ENCODE results near the gene MROH2B.

Gene MROH2B

DNA sequence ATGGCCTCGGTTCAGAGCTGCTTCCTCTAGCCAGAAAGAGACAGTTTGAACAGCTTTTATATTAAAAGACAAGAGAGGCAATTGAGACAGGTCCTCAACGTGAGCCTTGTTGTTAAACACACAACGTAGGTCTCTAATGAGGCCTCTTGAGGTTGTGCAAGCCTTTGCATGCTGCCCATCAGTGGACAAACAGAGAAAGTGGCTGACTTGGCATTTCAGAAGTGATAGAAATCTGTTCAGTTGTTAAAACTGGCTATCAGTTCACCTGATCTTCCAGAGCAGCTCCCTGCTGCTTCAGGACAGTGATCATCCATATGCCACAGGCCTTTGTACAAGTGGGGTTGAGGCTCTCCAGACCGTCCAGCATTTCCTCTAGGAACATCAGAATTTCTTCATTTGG, 58.8 kb downstream of the MROH2B start:
- Histone ChIP-seq H3K4me2 (ENCODE audit: low read length) (no peak overlapping the region), H3K4me1 (ENCODE audit: control insufficient read depth, insufficient read depth, low read length) (peaks cover 16% of the 10 kb centered on the region), H3K4me3 (ENCODE audit: low read length) (no peak overlapping the region), H3K9me3 (replicated peaks; ENCODE audit: low read length) (no peaks in the 10 kb centered on the region), H3K27me3 (ENCODE audit: control insufficient read depth, insufficient read depth, low read length) (no peaks in the 10 kb centered on the region), H3K36me3 (ENCODE audit: insufficient read depth, low read length) (no peaks in the 10 kb centered on the region), H3K9ac (ENCODE audit: low read depth, low read length) (no peak overlapping the region)

DNA sequence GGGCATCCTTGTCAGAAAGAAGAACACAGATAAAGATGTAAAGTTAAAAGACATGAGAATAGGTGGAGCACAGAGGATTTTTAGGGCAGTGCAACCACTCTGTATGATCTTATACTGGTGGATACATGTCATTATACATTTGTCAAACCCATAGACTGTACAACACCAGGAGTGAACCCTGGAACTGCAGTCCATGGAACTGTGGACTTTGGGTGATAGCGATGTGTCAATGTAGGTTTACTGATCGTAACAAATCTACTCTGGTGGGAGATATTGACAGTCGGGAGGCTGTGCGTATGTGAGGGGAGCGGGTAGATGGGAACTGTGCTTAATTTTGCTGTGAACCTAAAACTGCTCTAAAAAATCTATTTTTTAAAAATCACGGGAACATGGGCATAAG, 60.6 kb downstream of the MROH2B start:
- H3K9me3 ChIP-seq (replicated peaks; ENCODE audit: low read length), result no peaks in the 10 kb centered on the region

DNA sequence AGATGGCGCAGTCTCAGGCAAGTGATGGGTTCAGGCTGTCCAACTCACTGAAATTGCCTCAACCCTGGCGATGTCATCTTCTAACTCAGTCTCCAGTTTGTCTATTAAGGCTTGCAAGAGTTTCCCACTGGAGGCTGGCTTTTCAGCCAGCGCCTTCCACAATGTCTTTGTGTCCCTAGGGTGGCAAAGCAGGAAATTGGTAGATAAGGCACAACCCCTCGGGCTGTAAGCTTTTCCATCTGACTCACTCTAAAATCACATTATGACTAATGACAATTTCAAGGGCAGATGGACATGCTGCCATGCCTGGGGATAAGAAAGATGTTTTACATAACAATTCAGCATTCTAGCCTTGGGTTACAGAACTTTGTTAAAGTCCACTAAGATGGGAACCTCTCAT, 61.9 kb downstream of the MROH2B start:
- Histone ChIP-seq H3K9me3 (replicated peaks; ENCODE audit: low read length) (no peaks in the 10 kb centered on the region), H3K4me3 (ENCODE audit: low read length) (no peak overlapping the region), H3K36me3 (ENCODE audit: insufficient read depth, low read length) (no peaks in the 10 kb centered on the region), H3K9ac (ENCODE audit: low read depth, low read length) (no peak overlapping the region), H3K27me3 (ENCODE audit: control insufficient read depth, insufficient read depth, low read length) (no peaks in the 10 kb centered on the region), H3K4me2 (ENCODE audit: low read length) (no peak overlapping the region), H3K4me1 (ENCODE audit: control insufficient read depth, insufficient read depth, low read length) (peaks cover 16% of the 10 kb centered on the region)

More for the DNA sequence above, 60.6 kb downstream of the MROH2B start:
- H3K9ac ChIP-seq (ENCODE audit: low read depth, low read length), result no peak overlapping the region
- H3K36me3 ChIP-seq (ENCODE audit: insufficient read depth, low read length), result no peaks in the 10 kb centered on the region
- no peak overlapping the region for H3K4me3 ChIP-seq (ENCODE audit: low read length)
- H3K4me1 ChIP-seq (ENCODE audit: control insufficient read depth, insufficient read depth, low read length), result peaks cover 16% of the 10 kb centered on the region
- H3K4me2 ChIP-seq (ENCODE audit: low read length), result no peak overlapping the region
- H3K27me3 ChIP-seq (ENCODE audit: control insufficient read depth, insufficient read depth, low read length), result no peaks in the 10 kb centered on the region

DNA sequence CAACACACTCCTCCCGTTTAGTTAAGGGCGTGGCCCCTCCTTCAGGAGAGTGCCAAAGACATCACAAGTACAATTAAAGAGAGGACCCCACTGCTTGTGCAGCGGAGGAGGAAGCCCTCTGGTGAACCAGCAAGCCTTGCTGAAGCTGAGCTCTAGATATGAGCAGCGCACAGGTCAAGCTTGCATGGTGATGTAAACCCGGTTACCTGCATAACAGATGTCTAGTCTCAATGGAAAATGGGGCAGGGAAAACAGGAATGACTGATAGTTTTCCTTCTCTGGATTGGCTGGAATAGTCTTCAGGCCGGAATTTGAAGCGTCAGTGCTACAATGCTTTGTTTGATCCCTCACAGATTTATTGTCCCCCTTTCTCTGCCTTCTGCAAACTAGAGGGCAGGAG, 66.2 kb downstream of the MROH2B start:
- no peaks in the 10 kb centered on the region for H3K27me3 ChIP-seq (ENCODE audit: control insufficient read depth, insufficient read depth, low read length)
- H3K9me3 ChIP-seq (replicated peaks; ENCODE audit: low read length), result no peaks in the 10 kb centered on the region
- no peak overlapping the region for H3K4me3 ChIP-seq (ENCODE audit: low read length)
- H3K4me1 ChIP-seq (ENCODE audit: control insufficient read depth, insufficient read depth, low read length), result peaks cover 16% of the 10 kb centered on the region
- no peaks in the 10 kb centered on the region for H3K36me3 ChIP-seq (ENCODE audit: insufficient read depth, low read length)
- no peak overlapping the region for H3K9ac ChIP-seq (ENCODE audit: low read depth, low read length)
- no peak overlapping the region for H3K4me2 ChIP-seq (ENCODE audit: low read length)

DNA sequence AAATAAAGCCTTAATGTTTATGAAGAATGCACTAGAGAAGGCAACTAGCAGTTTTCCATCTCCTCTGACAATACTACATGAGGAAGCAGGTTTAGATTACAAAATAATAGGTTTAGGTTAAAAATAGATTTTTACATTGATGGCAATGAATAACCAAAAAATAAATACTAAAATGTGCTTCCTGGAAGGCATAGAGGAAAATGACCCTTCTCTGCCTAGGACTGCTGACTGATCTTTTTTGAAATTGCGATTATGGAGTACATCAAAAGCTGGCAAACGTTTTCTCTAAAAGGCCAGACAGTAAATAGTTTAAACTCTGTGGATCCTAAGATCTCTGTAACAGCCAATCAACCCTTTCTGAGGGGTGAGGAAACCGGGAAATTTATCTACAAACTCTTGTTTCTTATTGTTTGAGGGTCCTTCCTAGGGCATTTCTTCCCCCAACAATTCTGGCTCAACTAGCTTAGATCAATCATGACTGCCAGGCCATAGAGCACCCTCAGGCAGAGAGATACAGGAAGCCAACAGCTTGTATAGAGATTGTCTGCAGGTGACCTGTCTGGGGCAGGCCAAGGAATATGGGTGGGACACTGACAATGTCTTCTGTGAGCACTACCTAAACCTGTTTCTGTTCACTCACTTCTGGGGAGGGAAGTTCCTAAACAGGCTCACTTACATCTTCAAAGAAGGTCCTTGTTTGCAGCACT, 67.3 kb downstream of the MROH2B start:
- Histone ChIP-seq H3K36me3 (ENCODE audit: insufficient read depth, low read length) (no peaks in the 10 kb centered on the region), H3K4me1 (ENCODE audit: control insufficient read depth, insufficient read depth, low read length) (peaks cover 5% of the 10 kb centered on the region), H3K27me3 (ENCODE audit: control insufficient read depth, insufficient read depth, low read length) (no peaks in the 10 kb centered on the region), H3K9me3 (replicated peaks; ENCODE audit: low read length) (no peaks in the 10 kb centered on the region), H3K9ac (ENCODE audit: low read depth, low read length) (no peak overlapping the region), H3K4me3 (ENCODE audit: low read length) (no peak overlapping the region), H3K4me2 (ENCODE audit: low read length) (no peak overlapping the region)

DNA sequence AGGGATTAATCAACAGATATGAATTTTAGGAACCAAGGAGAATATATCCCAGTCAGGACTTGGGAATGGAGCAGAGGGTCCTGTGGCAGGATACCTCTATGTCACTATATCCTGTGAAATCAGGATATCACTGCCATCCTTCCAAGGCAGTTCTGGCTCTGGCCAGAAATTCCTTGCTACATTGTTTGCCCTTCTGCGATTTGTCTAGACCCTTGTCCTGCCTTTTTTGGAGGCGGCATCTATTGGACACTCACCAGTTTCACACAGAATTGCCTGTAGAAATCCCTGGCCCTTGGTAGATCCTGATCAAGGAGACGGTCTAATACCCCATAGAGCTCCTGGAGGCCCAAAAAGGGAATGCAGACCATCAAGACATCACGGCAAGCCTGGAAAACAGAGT, 71.2 kb downstream of the MROH2B start:
- H3K4me3 ChIP-seq (ENCODE audit: low read length), result no peak overlapping the region
- no peak overlapping the region for H3K4me2 ChIP-seq (ENCODE audit: low read length)
- no peaks in the 10 kb centered on the region for H3K9me3 ChIP-seq (replicated peaks; ENCODE audit: low read length)
- H3K36me3 ChIP-seq (ENCODE audit: insufficient read depth, low read length), result no peaks in the 10 kb centered on the region
- H3K27me3 ChIP-seq (ENCODE audit: control insufficient read depth, insufficient read depth, low read length), result no peaks in the 10 kb centered on the region
- H3K4me1 ChIP-seq (ENCODE audit: control insufficient read depth, insufficient read depth, low read length), result no peaks in the 10 kb centered on the region
- no peak overlapping the region for H3K9ac ChIP-seq (ENCODE audit: low read depth, low read length)

DNA sequence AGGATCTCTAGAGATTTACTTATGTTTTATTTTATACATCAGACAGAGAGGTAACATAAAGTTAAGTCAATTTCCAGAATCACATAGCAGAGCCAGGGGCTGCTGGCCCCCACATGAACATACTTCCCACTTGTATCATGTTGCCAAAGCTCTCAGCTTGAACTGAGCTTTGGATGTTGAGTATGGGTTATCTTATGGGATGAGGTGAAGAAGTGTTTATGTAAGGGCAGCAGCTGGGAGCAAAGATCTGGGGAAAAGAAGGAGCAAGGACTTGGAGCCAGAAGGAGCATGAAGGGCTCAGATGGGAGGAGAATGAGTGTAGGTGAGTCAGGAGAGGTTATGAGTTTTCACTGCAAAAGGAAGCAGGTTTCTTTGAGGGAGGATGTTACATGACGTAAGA, 72.0 kb downstream of the MROH2B start:
- no peaks in the 10 kb centered on the region for H3K36me3 ChIP-seq (ENCODE audit: insufficient read depth, low read length)
- no peak overlapping the region for H3K4me3 ChIP-seq (ENCODE audit: low read length)
- no peak overlapping the region for H3K9ac ChIP-seq (ENCODE audit: low read depth, low read length)
- no peaks in the 10 kb centered on the region for H3K9me3 ChIP-seq (replicated peaks; ENCODE audit: low read length)
- no peaks in the 10 kb centered on the region for H3K4me1 ChIP-seq (ENCODE audit: control insufficient read depth, insufficient read depth, low read length)
- no peak overlapping the region for H3K4me2 ChIP-seq (ENCODE audit: low read length)
- H3K27me3 ChIP-seq (ENCODE audit: control insufficient read depth, insufficient read depth, low read length), result no peaks in the 10 kb centered on the region

DNA sequence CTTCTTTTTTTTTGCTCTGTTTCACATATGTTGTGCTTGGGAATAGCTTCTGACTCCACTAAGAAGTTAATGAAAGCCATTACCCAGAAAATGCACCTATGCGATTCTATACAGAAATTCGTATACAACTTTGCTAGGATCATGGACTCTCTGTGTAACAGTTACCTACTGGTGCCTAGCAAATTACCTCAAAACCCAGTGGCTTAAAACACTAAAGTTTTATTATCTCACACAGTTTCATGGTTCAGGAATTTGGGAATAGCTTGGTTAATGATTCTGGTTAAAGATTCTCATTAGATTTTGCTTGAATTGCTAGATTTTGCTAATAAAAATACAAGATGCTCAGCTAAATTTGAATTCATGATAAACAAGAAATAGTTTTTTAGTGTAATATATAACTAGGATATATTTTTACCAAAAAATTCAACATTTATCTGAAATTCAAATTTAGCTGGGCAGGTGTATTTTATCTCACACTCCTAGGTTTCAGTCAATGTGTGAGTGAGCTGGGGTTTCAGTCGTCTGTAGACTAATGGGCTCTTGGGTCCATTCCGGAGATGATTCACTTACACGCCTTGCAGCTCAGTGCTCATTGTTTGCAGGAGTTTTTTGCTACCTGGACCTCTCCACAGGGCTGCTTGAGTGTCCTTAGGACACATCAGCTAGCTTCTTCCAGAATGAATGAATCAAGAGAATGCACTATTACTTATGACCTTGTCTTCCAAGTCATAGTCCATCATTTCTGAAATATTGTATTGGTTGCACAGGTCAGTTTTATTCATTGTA, 75.1 kb downstream of the MROH2B start:
- Histone ChIP-seq H3K4me2 (ENCODE audit: low read length) (no peak overlapping the region), H3K27me3 (ENCODE audit: control insufficient read depth, insufficient read depth, low read length) (no peaks in the 10 kb centered on the region), H3K9ac (ENCODE audit: low read depth, low read length) (no peak overlapping the region), H3K4me1 (ENCODE audit: control insufficient read depth, insufficient read depth, low read length) (peaks cover 12% of the 10 kb centered on the region), H3K4me3 (ENCODE audit: low read length) (no peak overlapping the region), H3K9me3 (replicated peaks; ENCODE audit: low read length) (no peaks in the 10 kb centered on the region), H3K36me3 (ENCODE audit: insufficient read depth, low read length) (no peaks in the 10 kb centered on the region)

DNA sequence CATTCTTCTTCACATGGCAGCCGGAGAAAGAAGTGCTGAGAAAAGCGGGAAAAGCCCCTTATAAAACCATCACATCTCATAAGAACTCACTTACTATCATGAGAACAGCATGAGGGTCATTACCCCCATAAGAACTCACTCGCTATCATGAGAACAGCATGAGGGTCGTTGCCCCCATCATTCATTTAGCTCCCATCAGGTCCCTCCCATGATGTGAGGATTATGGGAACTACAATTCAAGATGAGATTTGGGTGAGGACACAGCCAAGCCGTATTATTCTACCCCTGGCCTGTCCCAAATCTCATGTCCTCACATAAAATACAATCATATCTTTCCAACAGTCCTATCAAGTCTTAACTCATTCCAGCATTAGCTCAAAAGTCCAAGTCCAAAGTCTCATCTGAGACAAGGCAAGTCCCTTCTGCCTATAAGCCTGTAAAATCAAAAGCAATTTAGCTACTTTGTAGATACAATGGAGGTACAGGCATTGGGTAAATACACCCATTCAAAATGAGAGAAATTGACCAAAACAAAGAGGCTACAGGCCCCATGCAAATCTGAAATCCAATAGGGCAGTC, 79.1 kb downstream of the MROH2B start:
- Histone ChIP-seq H3K4me3 (ENCODE audit: low read length) (no peak overlapping the region), H3K4me2 (ENCODE audit: low read length) (peak overlapping the region; percentile 58), H3K9me3 (replicated peaks; ENCODE audit: low read length) (no peaks in the 10 kb centered on the region), H3K27me3 (ENCODE audit: control insufficient read depth, insufficient read depth, low read length) (no peaks in the 10 kb centered on the region), H3K36me3 (ENCODE audit: insufficient read depth, low read length) (no peaks in the 10 kb centered on the region), H3K4me1 (ENCODE audit: control insufficient read depth, insufficient read depth, low read length) (peaks cover 36% of the 10 kb centered on the region), H3K9ac (ENCODE audit: low read depth, low read length) (no peak overlapping the region)

DNA sequence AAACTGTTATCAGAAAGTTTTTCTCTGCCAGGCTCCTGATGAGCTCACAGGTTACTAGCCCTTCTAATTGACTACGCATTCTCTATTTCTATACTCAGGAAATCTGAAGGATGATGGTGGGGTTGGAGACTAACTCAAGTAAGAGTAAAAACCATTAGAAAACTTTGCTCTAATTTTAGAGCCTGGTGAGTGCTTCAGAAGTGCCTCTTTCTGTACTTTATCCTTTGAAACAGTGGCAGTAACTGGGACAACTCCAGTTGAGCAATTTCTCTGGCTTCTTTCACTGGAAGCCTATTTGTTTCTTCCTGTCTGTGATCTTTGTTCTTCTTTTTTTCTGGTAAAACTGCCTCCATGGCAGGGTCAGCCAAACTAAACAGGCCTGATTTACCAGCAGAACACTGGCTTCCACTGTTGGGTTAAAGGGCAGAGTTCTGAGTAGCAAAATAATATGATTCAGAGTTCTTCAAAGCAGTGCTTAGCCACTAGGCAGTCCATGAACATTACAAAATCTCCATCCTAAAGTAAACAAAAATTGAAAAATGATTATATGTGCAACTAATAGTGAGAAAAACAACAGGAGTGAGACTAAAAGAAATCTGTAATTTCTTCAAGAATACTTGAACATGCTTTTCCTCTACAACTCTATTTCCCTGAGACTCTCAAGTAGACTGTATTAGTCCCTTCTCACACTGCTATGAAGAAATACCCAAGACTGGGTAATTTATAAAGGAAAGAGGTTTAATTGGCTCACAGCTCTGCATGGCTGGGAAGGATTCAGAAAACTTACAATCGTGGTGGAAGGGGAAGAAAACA, 79.8 kb downstream of the MROH2B start:
- peak overlapping the region; percentile 58 for H3K4me2 ChIP-seq (ENCODE audit: low read length)
- no peaks in the 10 kb centered on the region for H3K27me3 ChIP-seq (ENCODE audit: control insufficient read depth, insufficient read depth, low read length)
- no peak overlapping the region for H3K4me3 ChIP-seq (ENCODE audit: low read length)
- H3K36me3 ChIP-seq (ENCODE audit: insufficient read depth, low read length), result no peaks in the 10 kb centered on the region
- H3K9me3 ChIP-seq (replicated peaks; ENCODE audit: low read length), result no peaks in the 10 kb centered on the region
- H3K4me1 ChIP-seq (ENCODE audit: control insufficient read depth, insufficient read depth, low read length), result peaks cover 36% of the 10 kb centered on the region
- peak overlapping the region; percentile 43 for H3K9ac ChIP-seq (ENCODE audit: low read depth, low read length)

All from skeletal muscle satellite cell (primary cell).